ENCODE data around the gene DPAGT1.

Gene DPAGT1

GRCh38 chr11:119057000-119057769 lies 44.5 kb downstream of the DPAGT1 start, which contains the start of gene HYOU1:
HYOU1 (minus strand) TSS chr11:119057205; CDS start chr11:119056160, 1,045 bp downstream.
- DNase-seq (ENCODE audit: low read depth) = peak; percentile 97

- peak; percentile 19 for DNase-seq (ENCODE audit: low read depth)
These were observed 45.1 kb downstream of the DPAGT1 start for GRCh38 chr11:119056421-119056999.

GRCh38 chr11:119055901-119056300 lies 45.8 kb downstream of the DPAGT1 start:
- DNase-seq (ENCODE audit: low read depth) = no peak

GRCh38 chr11:119054418-119054817 lies 47.2 kb downstream of the DPAGT1 start:
- no peak for DNase-seq (ENCODE audit: low read depth)

- no peak for DNase-seq (ENCODE audit: low read depth)
These were observed 49.4 kb downstream of the DPAGT1 start for GRCh38 chr11:119052163-119052814.

- DNase-seq (ENCODE audit: low read depth) = no peak
These were observed 50.1 kb downstream of the DPAGT1 start for GRCh38 chr11:119051440-119052162.

- DNase-seq (ENCODE audit: low read depth) = no peak
These were observed 52.6 kb downstream of the DPAGT1 start for GRCh38 chr11:119049081-119049480.

GRCh38 chr11:119048644-119049043 lies 53.0 kb downstream of the DPAGT1 start:
- DNase-seq (ENCODE audit: low read depth) = no peak

- no peak for DNase-seq (ENCODE audit: low read depth)
These were observed 54.4 kb downstream of the DPAGT1 start for GRCh38 chr11:119047205-119047604.

Data from stimulated activated CD4-positive, alpha-beta T cell treated with anti-CD3 and anti-CD28 coated beads, Interleukin-2, amount 100 ng/mL, for 4 hours (primary cell).